ENCODE results near the gene NUDT19. TPM values are rescaled to one million over a fixed set of nuclear protein-coding genes. Genes with fewer than 3 reads are reported as not detected.

Gene NUDT19
- total and polyA plus RNA-seq, 10 of the 15 experiments (the other 5 are each of a cell fraction or from before 2014, with no cell fraction given), result 8.5 to 31.0 (median 17.0) TPM

DNA sequence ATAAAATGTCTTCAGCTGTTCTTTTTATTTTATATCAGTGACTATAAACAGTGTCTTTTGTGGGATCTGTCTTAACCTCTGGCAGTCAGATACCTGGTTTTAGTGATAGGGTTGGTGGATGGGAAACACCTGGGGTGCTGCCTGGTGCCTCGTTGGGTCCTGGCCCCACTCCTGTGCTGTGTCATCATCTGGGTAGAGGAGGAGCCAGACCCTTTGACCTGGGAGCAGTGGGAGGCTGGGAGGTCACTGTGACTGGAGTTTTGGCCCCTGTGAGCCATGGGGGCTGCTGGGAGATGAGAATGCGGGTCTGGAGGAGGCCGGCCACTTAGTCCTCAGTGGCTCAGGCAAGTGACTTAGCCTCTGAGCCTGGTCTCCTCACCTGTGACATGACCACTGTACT is 57.3 kb downstream of the NUDT19 start:
- intact Hi-C loops (cut with micrococcal nuclease; ENCODE audit: unreplicated experiment), result no loop called here
- SMC1A ChIA-PET (ENCODE audit: uncharacterized antibody, unreplicated experiment), result no interaction called here
- POLR2A ChIA-PET, result no interaction called here
- TF ChIP-seq POLR2AphosphoS5 (IDR thresholded peaks at IDR 0.05; ENCODE audit: low read length) (no peak), RAD21 (IDR thresholded peaks at IDR 0.05; ENCODE audit: insufficient read depth, low read depth, low read length) (no peak), MEF2A (IDR thresholded peaks at IDR 0.05; ENCODE audit: insufficient read depth, low read depth, low read length) (no peak), HDAC2 (IDR thresholded peaks at IDR 0.05) (no peak), HDGF (IDR thresholded peaks at IDR 0.05) (no peak), IRF3 (IDR thresholded peaks at IDR 0.05) (no peak), MYB (IDR thresholded peaks at IDR 0.05; ENCODE audit: borderline replicate concordance, low read depth, low read length) (no peak), HSF1 (IDR thresholded peaks at IDR 0.05; ENCODE audit: low read depth, low read length) (no peak)
- TF ChIP-seq, protein P1, sequence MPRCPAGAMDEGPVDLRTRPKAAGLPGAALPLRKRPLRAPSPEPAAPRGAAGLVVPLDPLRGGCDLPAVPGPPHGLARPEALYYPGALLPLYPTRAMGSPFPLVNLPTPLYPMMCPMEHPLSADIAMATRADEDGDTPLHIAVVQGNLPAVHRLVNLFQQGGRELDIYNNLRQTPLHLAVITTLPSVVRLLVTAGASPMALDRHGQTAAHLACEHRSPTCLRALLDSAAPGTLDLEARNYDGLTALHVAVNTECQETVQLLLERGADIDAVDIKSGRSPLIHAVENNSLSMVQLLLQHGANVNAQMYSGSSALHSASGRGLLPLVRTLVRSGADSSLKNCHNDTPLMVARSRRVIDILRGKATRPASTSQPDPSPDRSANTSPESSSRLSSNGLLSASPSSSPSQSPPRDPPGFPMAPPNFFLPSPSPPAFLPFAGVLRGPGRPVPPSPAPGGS (IDR thresholded peaks at IDR 0.05; ENCODE audit: borderline replicate concordance, insufficient read depth, low read depth, low read length, poor library complexity, severe bottlenecking), result no peak
- TF ChIP-seq, protein P2, sequence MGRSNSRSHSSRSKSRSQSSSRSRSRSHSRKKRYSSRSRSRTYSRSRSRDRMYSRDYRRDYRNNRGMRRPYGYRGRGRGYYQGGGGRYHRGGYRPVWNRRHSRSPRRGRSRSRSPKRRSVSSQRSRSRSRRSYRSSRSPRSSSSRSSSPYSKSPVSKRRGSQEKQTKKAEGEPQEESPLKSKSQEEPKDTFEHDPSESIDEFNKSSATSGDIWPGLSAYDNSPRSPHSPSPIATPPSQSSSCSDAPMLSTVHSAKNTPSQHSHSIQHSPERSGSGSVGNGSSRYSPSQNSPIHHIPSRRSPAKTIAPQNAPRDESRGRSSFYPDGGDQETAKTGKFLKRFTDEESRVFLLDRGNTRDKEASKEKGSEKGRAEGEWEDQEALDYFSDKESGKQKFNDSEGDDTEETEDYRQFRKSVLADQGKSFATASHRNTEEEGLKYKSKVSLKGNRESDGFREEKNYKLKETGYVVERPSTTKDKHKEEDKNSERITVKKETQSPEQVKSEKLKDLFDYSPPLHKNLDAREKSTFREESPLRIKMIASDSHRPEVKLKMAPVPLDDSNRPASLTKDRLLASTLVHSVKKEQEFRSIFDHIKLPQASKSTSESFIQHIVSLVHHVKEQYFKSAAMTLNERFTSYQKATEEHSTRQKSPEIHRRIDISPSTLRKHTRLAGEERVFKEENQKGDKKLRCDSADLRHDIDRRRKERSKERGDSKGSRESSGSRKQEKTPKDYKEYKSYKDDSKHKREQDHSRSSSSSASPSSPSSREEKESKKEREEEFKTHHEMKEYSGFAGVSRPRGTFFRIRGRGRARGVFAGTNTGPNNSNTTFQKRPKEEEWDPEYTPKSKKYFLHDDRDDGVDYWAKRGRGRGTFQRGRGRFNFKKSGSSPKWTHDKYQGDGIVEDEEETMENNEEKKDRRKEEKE (IDR thresholded peaks at IDR 0.05), result no peak
- TF ChIP-seq, protein P3, sequence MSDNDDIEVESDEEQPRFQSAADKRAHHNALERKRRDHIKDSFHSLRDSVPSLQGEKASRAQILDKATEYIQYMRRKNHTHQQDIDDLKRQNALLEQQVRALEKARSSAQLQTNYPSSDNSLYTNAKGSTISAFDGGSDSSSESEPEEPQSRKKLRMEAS (IDR thresholded peaks at IDR 0.05; ENCODE audit: low read depth, low read length), result no peak
- TF ChIP-seq, protein P4, sequence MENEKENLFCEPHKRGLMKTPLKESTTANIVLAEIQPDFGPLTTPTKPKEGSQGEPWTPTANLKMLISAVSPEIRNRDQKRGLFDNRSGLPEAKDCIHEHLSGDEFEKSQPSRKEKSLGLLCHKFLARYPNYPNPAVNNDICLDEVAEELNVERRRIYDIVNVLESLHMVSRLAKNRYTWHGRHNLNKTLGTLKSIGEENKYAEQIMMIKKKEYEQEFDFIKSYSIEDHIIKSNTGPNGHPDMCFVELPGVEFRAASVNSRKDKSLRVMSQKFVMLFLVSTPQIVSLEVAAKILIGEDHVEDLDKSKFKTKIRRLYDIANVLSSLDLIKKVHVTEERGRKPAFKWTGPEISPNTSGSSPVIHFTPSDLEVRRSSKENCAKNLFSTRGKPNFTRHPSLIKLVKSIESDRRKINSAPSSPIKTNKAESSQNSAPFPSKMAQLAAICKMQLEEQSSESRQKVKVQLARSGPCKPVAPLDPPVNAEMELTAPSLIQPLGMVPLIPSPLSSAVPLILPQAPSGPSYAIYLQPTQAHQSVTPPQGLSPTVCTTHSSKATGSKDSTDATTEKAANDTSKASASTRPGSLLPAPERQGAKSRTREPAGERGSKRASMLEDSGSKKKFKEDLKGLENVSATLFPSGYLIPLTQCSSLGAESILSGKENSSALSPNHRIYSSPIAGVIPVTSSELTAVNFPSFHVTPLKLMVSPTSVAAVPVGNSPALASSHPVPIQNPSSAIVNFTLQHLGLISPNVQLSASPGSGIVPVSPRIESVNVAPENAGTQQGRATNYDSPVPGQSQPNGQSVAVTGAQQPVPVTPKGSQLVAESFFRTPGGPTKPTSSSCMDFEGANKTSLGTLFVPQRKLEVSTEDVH (IDR thresholded peaks at IDR 0.05; ENCODE audit: low read depth, partially characterized antibody), result no peak
- TF ChIP-seq, protein P5, sequence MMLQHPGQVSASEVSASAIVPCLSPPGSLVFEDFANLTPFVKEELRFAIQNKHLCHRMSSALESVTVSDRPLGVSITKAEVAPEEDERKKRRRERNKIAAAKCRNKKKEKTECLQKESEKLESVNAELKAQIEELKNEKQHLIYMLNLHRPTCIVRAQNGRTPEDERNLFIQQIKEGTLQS (IDR thresholded peaks at IDR 0.05; ENCODE audit: borderline replicate concordance, extremely low read depth, low read depth, low read length), result no peak

More for the DNA sequence above, 57.3 kb downstream of the NUDT19 start:
- RAD21 ChIA-PET (ENCODE audit: unreplicated experiment), result interaction anchor here (1.2 kb wide), 1 partner anchor 56 kb away, joined by 3 read pairs; no protein-coding TSS in a partner anchor
- H3K4me3 ChIP-seq, result no peak overlapping the region
- no peak for ATAC-seq
- no peak overlapping the region for H3K4me2 ChIP-seq (ENCODE audit: control insufficient read depth, insufficient read depth)
- H3K27me3 ChIP-seq (replicated peaks in 1 of 2; ENCODE audit: control insufficient read depth in 2 of 2, insufficient read depth in 2 of 2, low read length in 1 of 2), result no peaks in the 10 kb centered on the region; a peak in 1 of 4 replicates
- H2AFZ ChIP-seq (ENCODE audit: control insufficient read depth, low read depth, low read length), result no peak overlapping the region
- FAIRE-seq, result no peak
- WGBS (ENCODE audit: insufficient coverage, insufficient replicate concordance, low lambda C conversion rate, missing lambda C conversion rate), result 33% methylated on average over 3 of the region's 3 CpGs
- no peaks in the 10 kb centered on the region for H3K36me3 ChIP-seq (ENCODE audit: control insufficient read depth in 2 of 2, insufficient read depth in 2 of 2, low read length in 1 of 2)
- H3K27ac ChIP-seq (ENCODE audit: control insufficient read depth, insufficient read depth), result no peak overlapping the region
- H3K4me1 ChIP-seq (ENCODE audit: control insufficient read depth, insufficient read depth, low read length), result peaks cover 6% of the 10 kb centered on the region
- no peak overlapping the region for H3K9ac ChIP-seq (ENCODE audit: control insufficient read depth, insufficient read depth, low read length)
- H4K20me1 ChIP-seq (ENCODE audit: control insufficient read depth, insufficient read depth), result no peaks in the 10 kb centered on the region
- in situ Hi-C loops (cut with MboI), result no loop called here
- no peaks in the 10 kb centered on the region; the same call in 2 of the 3 replicates for H3K9me3 ChIP-seq (replicated peaks; ENCODE audit: control insufficient read depth, insufficient read depth, low read length)
- H3K79me2 ChIP-seq (ENCODE audit: control insufficient read depth, insufficient read depth, low read length), result no peaks in the 10 kb centered on the region
- DNase-seq (ENCODE audit: low read depth, low spot score), result no peak
- CTCF ChIA-PET, result interaction anchor here (0.6 to 0.8 kb wide), 3 partner anchors 17 to 235 kb away, joined by 3 to 4 read pairs (median 3); no protein-coding TSS in a partner anchor
- no TSS peak for BruUV-seq (replicated peaks)
